ENCODE data around the gene SKOR1. TPM values are rescaled to one million over a fixed set of nuclear protein-coding genes. Genes with fewer than 3 reads are reported as not detected.

Gene SKOR1
- total RNA-seq, 2 experiments from 2014 or later: 1.0 to 1.5 TPM

- ChIA-PET CTCF (ENCODE audit: unreplicated experiment) (no interaction called here), POLR2A (no interaction called here)
- TF ChIP-seq EZH2phosphoT487 (IDR thresholded peaks at IDR 0.05; ENCODE audit: borderline replicate concordance, low read depth, low read length) (no peak), CTCF (conservative IDR thresholded peaks at IDR 0.05; ENCODE audit: low read length) (no peak)
- Histone ChIP-seq H2AFZ (ENCODE audit: low read length) (no peak overlapping the region), H3K27ac (ENCODE audit: low read depth, low read length, poor library complexity, severe bottlenecking) (no peak overlapping the region), H4K20me1 (ENCODE audit: insufficient read depth, low read length) (no peaks in the 10 kb centered on the region), H3K4me1 (ENCODE audit: insufficient read depth, low read length, poor library complexity, severe bottlenecking) (peaks cover 48% of the 10 kb centered on the region), H3K4me3 (ENCODE audit: low read depth, low read length, poor library complexity, severe bottlenecking) (no peak overlapping the region), H3K4me2 (ENCODE audit: low read length) (no peak overlapping the region), H3K9me3 (ENCODE audit: low read length) (peaks cover 14% of the 10 kb centered on the region), H3K36me3 (ENCODE audit: insufficient read depth, low read length) (peaks cover 11% of the 10 kb centered on the region), H3K79me2 (ENCODE audit: insufficient read depth, low read depth, low read length) (no peaks in the 10 kb centered on the region), H3K9me2 (ENCODE audit: insufficient read depth, low read length) (no peaks in the 10 kb centered on the region)
- BruUV-seq (replicated peaks): no TSS peak
- intact Hi-C loops (cut with micrococcal nuclease; ENCODE audit: unreplicated experiment): no loop called here
- no peak for DNase-seq (ENCODE audit: low spot score)
Observed at GRCh38 chr15:67790610-67791319, 34.5 kb upstream of the SKOR1 start.

GRCh38 chr15:67792250-67792942 is 32.9 kb upstream of the SKOR1 start:
- DNase-seq (ENCODE audit: low spot score): no peak
- H3K4me1 ChIP-seq (ENCODE audit: insufficient read depth, low read length, poor library complexity, severe bottlenecking): peaks cover 47% of the 10 kb centered on the region
- ChIA-PET POLR2A (interaction anchor here (0.5 to 2.1 kb wide), 4 partner anchors 8 to 157 kb away, joined by 3 to 13 read pairs (median 5); no protein-coding TSS in a partner anchor), CTCF (ENCODE audit: unreplicated experiment) (no interaction called here)
- H4K20me1 ChIP-seq (ENCODE audit: insufficient read depth, low read length): no peaks in the 10 kb centered on the region
- no peak overlapping the region for H2AFZ ChIP-seq (ENCODE audit: low read length)
- TF ChIP-seq CTCF (conservative IDR thresholded peaks at IDR 0.05; ENCODE audit: low read length) (no peak), EZH2phosphoT487 (IDR thresholded peaks at IDR 0.05; ENCODE audit: borderline replicate concordance, low read depth, low read length) (no peak)
- H3K4me3 ChIP-seq (ENCODE audit: low read depth, low read length, poor library complexity, severe bottlenecking): no peak overlapping the region
- intact Hi-C loops (cut with micrococcal nuclease; ENCODE audit: unreplicated experiment): no loop called here
- H3K27ac ChIP-seq (ENCODE audit: low read depth, low read length, poor library complexity, severe bottlenecking): no peak overlapping the region
- H3K9me3 ChIP-seq (ENCODE audit: low read length): peaks cover 14% of the 10 kb centered on the region
- no peaks in the 10 kb centered on the region for H3K79me2 ChIP-seq (ENCODE audit: insufficient read depth, low read depth, low read length)
- H3K36me3 ChIP-seq (ENCODE audit: insufficient read depth, low read length): peaks cover 11% of the 10 kb centered on the region
- no TSS peak for BruUV-seq (replicated peaks)
- H3K9me2 ChIP-seq (ENCODE audit: insufficient read depth, low read length): no peaks in the 10 kb centered on the region
- no peak overlapping the region for H3K4me2 ChIP-seq (ENCODE audit: low read length)

Data from OCI-LY7 (cell line).